Suprapubic skin (tissue), 4 donors: ENCODE results near the gene TMEM94. TPM values are rescaled to one million over a fixed set of nuclear protein-coding genes. Genes with fewer than 3 reads are reported as not detected.
A peak's percentile ranks its signal among the peaks of the same experiment; 100 is the strongest.

Experiments used
- DNase-seq, 2 donors: peaks; one replicate each; pipeline ENCODE4 v3.0.0-alpha.2; 2019; ENCODE audit warnings: low spot score in 2 of 2
- H3K27ac ChIP-seq: fragments of 200-600 bp; sonication (generic); one replicate; pipeline ENCODE4 v1.5.1; 2019
- H3K27me3 ChIP-seq: fragments of 200-600 bp; sonication (generic); one replicate; pipeline ENCODE4 v1.5.1; 2019
- H3K36me3 ChIP-seq: fragments of 200-600 bp; sonication (generic); one replicate; pipeline ENCODE4 v1.5.1; 2019
- H3K4me1 ChIP-seq: fragments of 200-600 bp; sonication (generic); one replicate; pipeline ENCODE4 v1.5.1; 2019
- H3K4me3 ChIP-seq: fragments of 200-600 bp; sonication (generic); one replicate; pipeline ENCODE4 v1.5.1; 2019; ENCODE audit warnings: mild to moderate bottlenecking
- H3K9me3 ChIP-seq: fragments of 200-600 bp; sonication (generic); one replicate; pipeline ENCODE4 v1.5.1; 2019
- CTCF ChIP-seq, 2 donors: fragments of 200-600 bp in 1 of 2; fragments of 450-650 bp in 1 of 2; sonication (generic) in 1 of 2; IDR thresholded peaks; one replicate each; pipeline ENCODE4 v1.5.1; 2016 to 2019; ENCODE audit warnings: antibody characterized with exemption in 2 of 2, mild to moderate bottlenecking in 1 of 2, moderate library complexity in 1 of 2
- EP300 ChIP-seq: sonication (generic); formaldehyde crosslinking; IDR thresholded peaks from one replicate; pipeline ENCODE4 v1.6.1; 2017; ENCODE audit warnings: antibody characterized with exemption
- POLR2A ChIP-seq, 2 donors: fragments of 450-650 bp; IDR thresholded peaks; one replicate each; pipeline ENCODE4 v1.6.1; 2017; ENCODE audit warnings: antibody characterized with exemption in 2 of 2, mild to moderate bottlenecking in 2 of 2, moderate library complexity in 2 of 2
- POLR2AphosphoS5 ChIP-seq, 3 donors: sonication (generic); formaldehyde crosslinking; IDR thresholded peaks; one replicate each; pipeline ENCODE4 v1.6.1; 2017; ENCODE audit warnings: antibody characterized with exemption in 3 of 3
- WGBS: methylation state at CpG from one replicate; pipeline ENCODE4 v1.1.5; 2018; 5-methylcytosine and 5-hydroxymethylcytosine counted together
- total RNA-seq, 4 donors: library from RNA; depleted of rRNA; stranded (reverse); fragments of >200 nt; gene quantifications; one replicate each; pipeline ENCODE4 v1.1.0, GENCODE V29; 2016

Gene TMEM94
- total RNA-seq, 4 donors from 2014 or later = 50.0 to 147 (median 81.7) TPM

GRCh38 chr17:75486951-75487350 lies 30.5 kb downstream of the TMEM94 start:
- H3K27me3 ChIP-seq = no peaks in the 10 kb centered on the region
- peaks cover 22% of the 10 kb centered on the region for H3K36me3 ChIP-seq
- H3K4me3 ChIP-seq = no peak overlapping the region
- no peak for DNase-seq
- no peak for TF ChIP-seq POLR2A (IDR thresholded peaks at IDR 0.05)
- no peak for TF ChIP-seq EP300
- TF ChIP-seq CTCF (IDR thresholded peaks at IDR 0.05) = no peak
- no peak for TF ChIP-seq POLR2AphosphoS5 (IDR thresholded peaks at IDR 0.05)
- H3K4me1 ChIP-seq = peaks cover 26% of the 10 kb centered on the region
- H3K9me3 ChIP-seq = no peaks in the 10 kb centered on the region
- 84% methylated on average over 5 of the region's 5 CpGs for WGBS
- H3K27ac ChIP-seq = no peak overlapping the region

- H3K4me3 ChIP-seq = peak overlapping the region; percentile 12
- H3K36me3 ChIP-seq = peaks cover 25% of the 10 kb centered on the region
- H3K9me3 ChIP-seq = no peaks in the 10 kb centered on the region
- DNase-seq = no peak
- TF ChIP-seq CTCF (IDR thresholded peaks at IDR 0.05) (no peak), POLR2AphosphoS5 (IDR thresholded peaks at IDR 0.05) (no peak), EP300 (no peak), POLR2A (IDR thresholded peaks at IDR 0.05) (no peak)
- peaks cover 26% of the 10 kb centered on the region for H3K4me1 ChIP-seq
- no peaks in the 10 kb centered on the region for H3K27me3 ChIP-seq
- 76% methylated on average over 10 of the region's 12 CpGs for WGBS
- H3K27ac ChIP-seq = no peak overlapping the region
These were observed 31.1 kb downstream of the TMEM94 start for GRCh38 chr17:75487351-75488070.

GRCh38 chr17:75488693-75489510 lies 32.5 kb downstream of the TMEM94 start:
- no peaks in the 10 kb centered on the region for H3K9me3 ChIP-seq
- H3K27ac ChIP-seq = no peak overlapping the region
- H3K4me3 ChIP-seq = no peak overlapping the region
- H3K4me1 ChIP-seq = peaks cover 26% of the 10 kb centered on the region
- no peaks in the 10 kb centered on the region for H3K27me3 ChIP-seq
- 92% methylated on average over 21 of the region's 24 CpGs for WGBS
- no peak for DNase-seq
- no peak for TF ChIP-seq EP300
- TF ChIP-seq POLR2A (IDR thresholded peaks at IDR 0.05) = no peak
- TF ChIP-seq CTCF (IDR thresholded peaks at IDR 0.05) = no peak
- no peak for TF ChIP-seq POLR2AphosphoS5 (IDR thresholded peaks at IDR 0.05)
- H3K36me3 ChIP-seq = peaks cover 39% of the 10 kb centered on the region

GRCh38 chr17:75489511-75489955 lies 33.1 kb downstream of the TMEM94 start:
- DNase-seq = no peak
- Histone ChIP-seq H3K36me3 (peaks cover 44% of the 10 kb centered on the region), H3K27ac (no peak overlapping the region), H3K27me3 (no peaks in the 10 kb centered on the region), H3K4me3 (no peak overlapping the region), H3K9me3 (no peaks in the 10 kb centered on the region), H3K4me1 (peaks cover 26% of the 10 kb centered on the region)
- WGBS = 90% methylated on average over 14 of the region's 14 CpGs
- TF ChIP-seq POLR2A (IDR thresholded peaks at IDR 0.05) (no peak), POLR2AphosphoS5 (IDR thresholded peaks at IDR 0.05) (no peak), EP300 (no peak)

GRCh38 chr17:75490173-75490743 lies 33.8 kb downstream of the TMEM94 start:
- no peak for DNase-seq
- H3K27me3 ChIP-seq = no peaks in the 10 kb centered on the region
- H3K4me3 ChIP-seq = no peak overlapping the region
- WGBS = 65% methylated on average over 10 of the region's 14 CpGs
- TF ChIP-seq POLR2AphosphoS5 (IDR thresholded peaks at IDR 0.05) = no peak
- TF ChIP-seq POLR2A (IDR thresholded peaks at IDR 0.05) = no peak
- no peak for TF ChIP-seq CTCF (IDR thresholded peaks at IDR 0.05)
- TF ChIP-seq EP300 = no peak
- peaks cover 51% of the 10 kb centered on the region for H3K36me3 ChIP-seq
- peaks cover 25% of the 10 kb centered on the region for H3K4me1 ChIP-seq
- H3K27ac ChIP-seq = no peak overlapping the region
- H3K9me3 ChIP-seq = no peaks in the 10 kb centered on the region
